HepG2 (cell line): ENCODE measurements around the gene TRAPPC12. TPM values are rescaled to one million over a fixed set of nuclear protein-coding genes. Genes with fewer than 3 reads are reported as not detected.

Source experiments
- ADNP ChIP-seq: sonication (generic); formaldehyde crosslinking; IDR thresholded peaks from 2 replicates; pipeline ENCODE4 v1.4.0; 2020; ENCODE audit warnings: missing genetic modification reagents
- AGO2 ChIP-seq: fragments of 200-400 bp; formaldehyde crosslinking; optimal IDR thresholded peaks from 2 replicates; pipeline ENCODE3; 2017; ENCODE audit warnings: mild to moderate bottlenecking, low read depth, low read length, moderate library complexity
- ARID3A ChIP-seq: IDR thresholded peaks from 2 replicates; pipeline ENCODE4 v1.6.1; 2012; ENCODE audit warnings: low read depth, low read length, improper control_type of control experiment
- ATF7-NPFF ChIP-seq: sonication (generic); formaldehyde crosslinking; IDR thresholded peaks from 2 replicates; pipeline ENCODE4 v1.8.1; 2023; ENCODE audit warnings: mild to moderate bottlenecking, low read depth, missing genetic modification reagents, moderate library complexity
- BRD4 ChIP-seq: sonication (generic); formaldehyde crosslinking; IDR thresholded peaks from 2 replicates; pipeline ENCODE4 v1.4.0; 2020; ENCODE audit warnings: missing genetic modification reagents
- CBX5 ChIP-seq: sonication (generic); formaldehyde crosslinking; IDR thresholded peaks from 2 replicates; pipeline ENCODE4 v1.4.0; 2020; ENCODE audit warnings: missing genetic modification reagents, borderline replicate concordance
- CREB3 ChIP-seq: sonication (generic); formaldehyde crosslinking; IDR thresholded peaks from 2 replicates; pipeline ENCODE4 v1.5.0; 2020; ENCODE audit warnings: missing genetic modification reagents
- ELF1 ChIP-seq: sonication (generic); formaldehyde crosslinking; IDR thresholded peaks from 2 replicates; pipeline ENCODE4 v1.4.0; 2020; ENCODE audit warnings: missing genetic modification reagents
- ETS1 ChIP-seq: sonication (generic); formaldehyde crosslinking; IDR thresholded peaks from 2 replicates; pipeline ENCODE4 v1.4.0; 2020; ENCODE audit warnings: missing genetic modification reagents
- PHF20 ChIP-seq: sonication (generic); formaldehyde crosslinking; IDR thresholded peaks from 2 replicates; pipeline ENCODE4 v1.5.0; 2020; ENCODE audit warnings: mild to moderate bottlenecking, missing genetic modification reagents
- RBFOX2 ChIP-seq: fragments of 200-400 bp; formaldehyde crosslinking; IDR thresholded peaks from 2 replicates; pipeline ENCODE4 v1.6.1; 2017; ENCODE audit warnings: low read depth, mild to moderate bottlenecking, low read length
- RXRA ChIP-seq: sonication (generic); formaldehyde crosslinking; IDR thresholded peaks from 2 replicates; pipeline ENCODE4 v1.5.1; 2020; ENCODE audit warnings: missing genetic modification reagents
- SAFB2 ChIP-seq: sonication (generic); formaldehyde crosslinking; IDR thresholded peaks from 2 replicates; pipeline ENCODE4 v1.5.1; 2020; ENCODE audit warnings: missing genetic modification reagents, low read depth, mild to moderate bottlenecking, borderline replicate concordance
- SIX4 ChIP-seq: sonication (generic); formaldehyde crosslinking; IDR thresholded peaks from 2 replicates; pipeline ENCODE4 v1.4.0; 2020; ENCODE audit warnings: missing genetic modification reagents
- SP5 ChIP-seq: IDR thresholded peaks from 2 replicates; pipeline ENCODE4 v1.6.1; 2016; ENCODE audit warnings: low read depth, borderline replicate concordance
- TFE3 ChIP-seq: IDR thresholded peaks from 2 replicates; pipeline ENCODE4 v1.6.1; 2016
- ZBTB25 ChIP-seq: IDR thresholded peaks from 2 replicates; pipeline ENCODE4 v1.6.1; 2018; ENCODE audit warnings: missing genetic modification reagents
- ZNF609 ChIP-seq: sonication (generic); formaldehyde crosslinking; IDR thresholded peaks from 2 replicates; pipeline ENCODE4 v1.4.0; 2020; ENCODE audit warnings: mild to moderate bottlenecking, missing genetic modification reagents, borderline replicate concordance
- ZSCAN20 ChIP-seq: sonication (generic); formaldehyde crosslinking; IDR thresholded peaks from 2 replicates; pipeline ENCODE4 v1.4.0; 2020; ENCODE audit warnings: missing genetic modification reagents, mild to moderate bottlenecking, borderline replicate concordance
- polyA plus RNA-seq, 8 experiments: library from polyadenylated mRNA; depleted of rRNA in 3 of 8; stranded (reverse) in 7 of 8; unstranded in 1 of 8; fragments of >200 nt; fragmentation: Illumina TruSeq in 4 of 8; extraction: Trizol in 4 of 8; gene quantifications; 2 replicates each; pipeline versions ENCODE4 v1.2.1 to v1.2.3, GENCODE V29; 2011 to 2016; ENCODE audit warnings: low read depth in 4 of 8, missing spikeins in 1 of 8, mixed read lengths in 1 of 8; ENCODE audit not compliant: insufficient read depth in 1 of 8
- total RNA-seq, 5 experiments: library from RNA; depleted of rRNA; stranded (reverse); fragments of >200 nt; fragmentation: Illumina TruSeq; extraction: Trizol; gene quantifications; 2 replicates each; pipeline ENCODE4 v1.2.3, GENCODE V29; 2016; ENCODE audit warnings: low read depth in 1 of 5

The TRAPPC12 gene
- total and polyA plus RNA-seq, 2 of the 13 experiments (the other 11 are each of a cell fraction or from before 2014, with no cell fraction given) = 46.4 to 97.7 TPM

GRCh38 chr2:3368261-3368722 lies 11.2 kb upstream of the TRAPPC12 start (continued):
- no peak; the same call in 1 of the 2 replicates for TF ChIP-seq ZNF609 (CRISPR knock-in tag)
- TF ChIP-seq ARID3A = 0 out of 2 replicates have a peak, but pooled peaks have one; percentile 56
- no peak for TF ChIP-seq AGO2
- TF ChIP-seq SIX4 (CRISPR knock-in tag) = no peak
- TF ChIP-seq TFE3 (CRISPR knock-in tag) = peak; percentile 90
- peak; percentile 61; the same call in 1 of the 2 replicates for TF ChIP-seq ZBTB25 (CRISPR knock-in tag)
- TF ChIP-seq ZSCAN20 (CRISPR knock-in tag) = no peak
- no peak for TF ChIP-seq PHF20 (CRISPR knock-in tag)
- no peak for TF ChIP-seq RBFOX2
- TF ChIP-seq CBX5 = peak; percentile 68; the same call in 1 of the 2 replicates
- no peak for TF ChIP-seq SAFB2
- no peak for TF ChIP-seq ETS1 (CRISPR knock-in tag)
- no peak for TF ChIP-seq SP5 (CRISPR knock-in tag)
- peak; percentile 74 for TF ChIP-seq RXRA
- no peak for TF ChIP-seq ADNP (CRISPR knock-in tag)
- TF ChIP-seq BRD4 (CRISPR knock-in tag) = no peak; the same call in 1 of the 2 replicates
- TF ChIP-seq ATF7-NPFF = no peak
- peak; percentile 30; the same call in 1 of the 2 replicates for TF ChIP-seq ELF1 (CRISPR knock-in tag)
- 0 out of 2 replicates have a peak, but pooled peaks have one; percentile 48 for TF ChIP-seq CREB3 (CRISPR knock-in tag)
